Measurements from ENCODE around the gene FAM83C. TPM values are rescaled to one million over a fixed set of nuclear protein-coding genes. Genes with fewer than 3 reads are reported as not detected.
A peak's percentile ranks its signal among the peaks of the same experiment; 100 is the strongest.

FAM83C gene
- total and polyA plus RNA-seq, 9 of the 15 experiments (the other 6 are each of a cell fraction or from before 2014, with no cell fraction given): not detected

DNA sequence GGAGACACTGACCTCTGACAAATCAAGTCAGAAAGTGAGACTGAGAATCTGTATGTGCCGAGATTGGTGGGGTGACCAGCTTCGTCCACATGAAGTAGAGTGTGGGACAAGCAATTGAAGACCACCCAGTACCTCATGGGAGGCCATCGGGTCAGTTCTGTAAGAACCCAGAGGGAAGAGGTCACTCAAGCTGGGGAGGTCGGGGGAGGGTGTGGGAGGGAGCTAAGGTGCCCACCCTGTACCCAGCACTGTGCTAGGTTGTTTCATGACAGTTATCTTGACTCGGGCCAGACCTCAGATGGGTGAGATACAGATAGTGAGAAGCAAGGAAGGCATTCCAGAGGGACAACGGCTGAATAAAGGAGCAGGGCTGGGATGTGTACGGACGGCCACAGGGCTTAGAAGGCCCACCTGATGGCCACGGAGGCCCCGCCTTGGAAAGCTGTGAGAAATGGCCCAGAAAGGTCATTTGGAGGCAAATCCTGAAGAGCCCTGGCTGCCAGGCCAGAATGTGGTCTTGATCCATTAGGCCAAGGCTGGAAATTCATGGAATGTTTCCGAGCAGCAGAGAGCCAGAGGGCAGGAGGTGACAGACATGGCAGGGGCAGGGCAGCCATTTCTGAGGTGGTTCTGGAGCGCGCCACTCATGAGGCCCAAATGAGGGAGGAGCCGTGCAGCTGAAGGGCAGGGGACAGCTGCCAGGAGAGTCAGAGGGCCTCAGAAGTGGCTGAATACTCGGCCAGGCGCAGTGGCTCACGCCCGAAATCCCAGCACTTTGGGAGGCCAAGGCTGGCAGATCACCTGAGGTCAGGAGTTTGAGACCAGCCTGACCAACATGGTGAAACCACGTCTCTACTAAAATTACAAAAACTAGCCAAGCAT, 22.0 kb downstream of the FAM83C start:
- FAIRE-seq: no peak
- Histone ChIP-seq H3K79me2 (ENCODE audit: control insufficient read depth, insufficient read depth, low read length) (no peaks in the 10 kb centered on the region), H3K36me3 (ENCODE audit: control insufficient read depth, insufficient read depth, low read length) (peaks cover 3% of the 10 kb centered on the region; the same call in 1 of the 3 replicates), H3K4me2 (ENCODE audit: insufficient read depth, low read length) (no peak overlapping the region), H3K27ac (ENCODE audit: extremely low read depth, low read depth, low read length) (peak overlapping the region; percentile 49; the same call in 1 of the 3 replicates), H3K9me3 (replicated peaks; ENCODE audit: control insufficient read depth, insufficient read depth, low read depth, low read length) (no peaks in the 10 kb centered on the region), H3K27me3 (ENCODE audit: control insufficient read depth in 2 of 2, insufficient read depth in 2 of 2, low read length in 2 of 2) (no peaks in the 10 kb centered on the region), H4K20me1 (replicated peaks; ENCODE audit: control insufficient read depth, insufficient read depth, low read length) (no peaks in the 10 kb centered on the region), H3K4me1 (replicated peaks in 1 of 2; ENCODE audit: control insufficient read depth in 2 of 2, insufficient read depth in 2 of 2, low read length in 2 of 2) (peaks cover 8 to 38% of the 10 kb centered on the region in 2 experiments; a peak in 4 of 5 replicates), H3K9ac (ENCODE audit: insufficient read depth in 1 of 2, low read depth in 2 of 2, low read length in 2 of 2) (peak overlapping the region in 1 of 2 experiments; percentile 78; a peak in 2 of 4 replicates), H3K4me3 (no peak overlapping the region), H3K9me1 (ENCODE audit: control insufficient read depth, insufficient read depth, low read length) (no peaks in the 10 kb centered on the region), H2AFZ (ENCODE audit: low read depth, low read length) (peak overlapping the region; percentile 80; the same call in 1 of the 2 replicates)
- ATAC-seq: no peak
- ChIA-PET POLR2A (interaction anchor here (0.6 to 2.0 kb wide), 10 partner anchors 9 to 223 kb away, joined by 3 to 10 read pairs (median 4); partner anchors contain the start of genes EDEM2 and EIF6), CTCF (ENCODE audit: low intra/inter-chr PET ratio) (interaction anchor here (0.6 to 5.3 kb wide), 2 partner anchors 125 to 898 kb away, joined by 4 to 28 read pairs; partner anchors contain the start of gene EDEM2)
- intact Hi-C loops (cut with micrococcal nuclease) (no loop called here), in situ Hi-C loops (cut with MboI) (no loop called here)
- BruUV-seq (replicated peaks): no TSS peak
- DNase-seq (ENCODE audit: extremely low read depth in 1 of 4, low spot score in 3 of 4): no peak
- 79% methylated on average over 19 of the region's 19 CpGs for WGBS (ENCODE audit: insufficient coverage, low coverage, missing lambda C conversion rate)
- no peak for TF ChIP-seq SMARCA4 (IDR thresholded peaks at IDR 0.05)
- TF ChIP-seq ELF1 (tag; IDR thresholded peaks at IDR 0.05): no peak
- TF ChIP-seq ZNF778 (CRISPR knock-in tag; IDR thresholded peaks at IDR 0.05): no peak
